Measurements from ENCODE around the gene TMC4.

TMC4 gene

GRCh38 chr19:54115109-54116063 is 57.6 kb downstream of the TMC4 start, which contains the start of the genes PRPF31 and TFPT:
TSS of gene PRPF31 (plus strand) at chr19:54115754. CDS start at chr19:54118279, 2,525 bp downstream.
TSS of gene TFPT (minus strand) at chr19:54115657. CDS start at chr19:54115269, 388 bp downstream.
- no peaks in the 10 kb centered on the region for H3K9me3 ChIP-seq (ENCODE audit: insufficient read depth, low read depth, low read length)
- no peaks in the 10 kb centered on the region for H3K9me2 ChIP-seq (replicated peaks; ENCODE audit: low read depth, low read length)
- peak within 1 kb of the TSS; percentile 93 for H2AFZ ChIP-seq (ENCODE audit: low read length)
- H3K27me3 ChIP-seq (ENCODE audit: insufficient read depth, low read length, poor library complexity, severe bottlenecking): no peaks in the 10 kb centered on the region
- H3K9ac ChIP-seq (ENCODE audit: low read depth, low read length, poor library complexity, severe bottlenecking): peak within 1 kb of the TSS; percentile 91
- H3K4me1 ChIP-seq (ENCODE audit: insufficient read depth, low read length, poor library complexity, severe bottlenecking): peaks cover 20% of the 10 kb centered on the region
- H3K4me3 ChIP-seq (ENCODE audit: low read length, poor library complexity, severe bottlenecking): peak within 1 kb of the TSS; percentile 90
- H3K4me2 ChIP-seq (ENCODE audit: low read depth, low read length, poor library complexity, severe bottlenecking): peak within 1 kb of the TSS; percentile 78
- peaks cover 4% of the 10 kb centered on the region for H4K20me1 ChIP-seq (ENCODE audit: insufficient read depth, low read length, poor library complexity, severe bottlenecking)
- peaks cover 4% of the 10 kb centered on the region; the same call in 1 of the 2 replicates for H3K36me3 ChIP-seq (ENCODE audit: insufficient read depth, low read length)
- peaks cover 44% of the 10 kb centered on the region for H3K79me2 ChIP-seq (ENCODE audit: insufficient read depth, low read length)
- TF ChIP-seq CTCF (conservative IDR thresholded peaks at IDR 0.05; ENCODE audit: low read length) (no peak), EZH2phosphoT487 (IDR thresholded peaks at IDR 0.05; ENCODE audit: borderline replicate concordance) (no peak)
- H3F3A ChIP-seq (ENCODE audit: low read depth): no peaks in the 10 kb centered on the region

GRCh38 chr19:54114340-54115108 is 58.4 kb downstream of the TMC4 start:
- H3K9ac ChIP-seq (ENCODE audit: low read depth, low read length, poor library complexity, severe bottlenecking): peak overlapping the region; percentile 91
- no peaks in the 10 kb centered on the region for H3K27me3 ChIP-seq (ENCODE audit: insufficient read depth, low read length, poor library complexity, severe bottlenecking)
- H4K20me1 ChIP-seq (ENCODE audit: insufficient read depth, low read length, poor library complexity, severe bottlenecking): peaks cover 8% of the 10 kb centered on the region
- H3K9me3 ChIP-seq (ENCODE audit: insufficient read depth, low read depth, low read length): no peaks in the 10 kb centered on the region
- no peak for TF ChIP-seq EZH2phosphoT487 (IDR thresholded peaks at IDR 0.05; ENCODE audit: borderline replicate concordance)
- no peak for TF ChIP-seq CTCF (conservative IDR thresholded peaks at IDR 0.05; ENCODE audit: low read length)
- H3K79me2 ChIP-seq (ENCODE audit: insufficient read depth, low read length): peaks cover 44% of the 10 kb centered on the region
- H2AFZ ChIP-seq (ENCODE audit: low read length): peak overlapping the region; percentile 93
- peaks cover 10% of the 10 kb centered on the region; the same call in 1 of the 2 replicates for H3K36me3 ChIP-seq (ENCODE audit: insufficient read depth, low read length)
- H3K4me3 ChIP-seq (ENCODE audit: low read length, poor library complexity, severe bottlenecking): peak overlapping the region; percentile 90
- H3F3A ChIP-seq (ENCODE audit: low read depth): no peaks in the 10 kb centered on the region
- H3K4me2 ChIP-seq (ENCODE audit: low read depth, low read length, poor library complexity, severe bottlenecking): peak overlapping the region; percentile 78
- H3K9me2 ChIP-seq (replicated peaks; ENCODE audit: low read depth, low read length): no peaks in the 10 kb centered on the region
- H3K4me1 ChIP-seq (ENCODE audit: insufficient read depth, low read length, poor library complexity, severe bottlenecking): peaks cover 20% of the 10 kb centered on the region
